H4 (cell line): ENCODE measurements around the gene MROH2A. TPM values are rescaled to one million over a fixed set of nuclear protein-coding genes. Genes with fewer than 3 reads are reported as not detected.

Experiments
- DNase-seq: peaks from one replicate; pipeline ENCODE4 v3.0.0-alpha.2; 2015; ENCODE audit warnings: low spot score
- total RNA-seq: library from RNA; depleted of rRNA; stranded (reverse); fragments of >200 nt; shearing (Covaris generic); gene quantifications from 2 replicates; pipeline ENCODE4 v1.2.3, GENCODE V29; 2014

MROH2A gene
- total RNA-seq, 1 experiment from 2014 or later, result 0.02 TPM

GRCh38 chr2:233799716-233800115, 21.6 kb downstream of the MROH2A start:
- DNase-seq, result no peak

GRCh38 chr2:233800208-233800607, 22.1 kb downstream of the MROH2A start:
- DNase-seq, result no peak

DNA sequence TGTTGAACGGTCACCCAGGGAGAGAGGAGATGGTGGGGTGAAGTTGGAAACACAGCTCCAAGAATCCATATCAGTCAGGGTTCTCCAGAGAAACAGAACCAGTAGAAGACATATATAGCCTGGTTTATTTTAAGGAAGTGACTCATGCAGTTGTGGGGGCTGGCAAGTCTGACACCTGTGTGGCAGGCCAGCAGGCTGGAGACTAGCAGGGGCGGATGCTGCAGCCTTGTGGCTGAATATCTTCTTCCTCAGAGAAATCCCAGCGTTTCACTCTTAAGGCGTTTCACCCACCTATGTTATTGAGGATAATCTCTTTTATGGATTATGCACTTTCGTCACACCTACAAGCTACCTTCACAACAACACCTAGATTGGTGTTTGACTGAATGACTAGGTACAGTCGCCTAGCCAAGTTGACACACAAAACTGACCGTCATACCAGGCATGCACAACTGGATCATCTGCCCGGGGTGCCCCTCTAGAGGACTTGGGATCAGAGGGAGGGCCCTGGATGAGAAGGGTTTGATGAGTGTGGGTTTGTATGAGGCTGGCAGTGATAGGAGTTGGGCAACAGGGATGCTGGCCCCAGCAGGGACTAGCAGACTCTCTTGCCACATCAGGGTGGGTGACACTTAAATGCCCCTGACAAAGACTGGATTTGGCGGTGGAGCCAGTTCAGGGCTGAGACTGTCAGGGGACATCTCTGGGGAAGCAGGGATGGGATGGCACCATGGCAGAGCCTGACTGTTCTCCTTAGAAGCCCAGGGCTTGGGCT, 23.4 kb downstream of the MROH2A start:
- peak; percentile 67 for DNase-seq

DNA sequence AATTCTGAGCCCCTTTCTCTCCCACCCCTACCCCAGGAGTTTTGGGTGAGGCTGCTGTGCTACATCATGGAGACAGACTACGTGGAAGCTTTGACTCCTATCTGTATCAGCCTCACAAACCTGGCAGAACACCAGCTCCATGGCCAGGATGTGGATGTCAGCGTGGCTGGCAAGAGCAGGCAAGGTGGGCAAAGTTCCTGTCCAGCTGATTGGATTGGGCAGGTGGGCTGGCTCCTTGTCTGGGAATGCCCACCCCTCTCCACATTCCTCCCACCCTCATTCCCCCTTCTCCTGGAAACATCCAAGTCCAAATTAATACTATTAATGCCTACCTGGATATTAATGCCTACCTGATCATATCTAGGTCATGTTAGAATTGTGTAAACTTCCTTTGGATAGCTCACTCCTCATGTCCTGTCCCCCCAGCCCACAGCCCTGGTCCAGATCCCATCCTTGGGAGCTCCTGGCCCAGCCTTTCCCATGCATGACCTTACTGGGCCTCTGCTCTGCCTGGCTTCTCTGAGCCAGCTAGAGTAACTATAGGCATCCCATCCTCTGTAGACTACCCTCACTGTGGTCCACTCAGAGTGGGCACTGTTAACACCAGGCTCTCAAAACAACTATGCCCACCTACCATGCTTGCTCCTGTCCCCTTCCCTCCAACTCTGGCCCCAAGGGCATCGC, 24.1 kb downstream of the MROH2A start:
- no peak for DNase-seq

DNA sequence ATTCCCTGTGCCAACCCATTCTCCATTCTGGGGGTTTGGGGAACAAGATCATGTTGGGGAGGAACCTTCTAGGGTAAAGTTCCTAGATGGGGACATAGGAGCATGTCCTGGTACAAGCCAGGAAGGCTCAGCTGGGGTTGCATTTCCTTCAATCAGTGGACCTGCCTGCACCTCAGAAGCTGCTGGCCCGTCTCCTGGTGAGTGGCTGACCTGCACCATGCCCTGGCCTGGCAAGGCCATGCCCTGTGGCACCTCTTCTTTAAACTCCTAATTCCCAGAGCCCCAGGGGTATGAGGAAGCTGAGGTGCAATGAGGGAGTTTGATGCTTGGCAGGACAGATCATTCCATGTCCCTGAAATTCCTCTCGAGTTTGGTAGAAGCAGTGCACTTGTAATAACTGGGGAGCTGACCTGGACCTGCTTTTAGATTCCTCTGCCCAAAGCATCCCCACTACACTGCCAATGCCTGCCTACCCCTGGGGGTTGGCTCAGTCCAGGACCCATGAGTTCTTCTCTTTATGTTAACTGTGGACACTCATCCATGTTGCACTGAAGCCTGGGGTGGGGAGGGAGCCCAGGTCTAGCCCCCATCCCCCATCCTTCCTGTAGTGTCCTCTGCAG, 25.3 kb downstream of the MROH2A start:
- DNase-seq, result no peak

DNA sequence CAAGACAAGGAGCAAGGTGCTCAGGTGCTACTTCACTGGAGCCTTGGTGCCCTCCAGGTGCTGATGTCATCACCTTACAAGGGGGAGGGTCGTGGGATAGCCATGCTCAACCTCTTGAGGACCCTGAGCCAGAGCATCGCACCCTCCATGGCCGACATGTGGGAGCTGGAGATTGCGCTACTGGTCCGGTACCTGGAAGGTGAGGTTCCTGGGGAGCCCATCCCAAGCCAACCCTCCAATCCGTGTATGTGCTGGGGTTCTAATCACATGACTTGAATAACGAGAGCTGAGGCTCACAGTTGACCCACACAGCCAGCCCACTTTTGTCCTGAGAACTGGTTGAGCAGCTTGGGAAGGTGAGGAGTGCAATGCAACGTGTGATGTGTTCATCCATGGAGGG, 25.9 kb downstream of the MROH2A start:
- no peak for DNase-seq

DNA sequence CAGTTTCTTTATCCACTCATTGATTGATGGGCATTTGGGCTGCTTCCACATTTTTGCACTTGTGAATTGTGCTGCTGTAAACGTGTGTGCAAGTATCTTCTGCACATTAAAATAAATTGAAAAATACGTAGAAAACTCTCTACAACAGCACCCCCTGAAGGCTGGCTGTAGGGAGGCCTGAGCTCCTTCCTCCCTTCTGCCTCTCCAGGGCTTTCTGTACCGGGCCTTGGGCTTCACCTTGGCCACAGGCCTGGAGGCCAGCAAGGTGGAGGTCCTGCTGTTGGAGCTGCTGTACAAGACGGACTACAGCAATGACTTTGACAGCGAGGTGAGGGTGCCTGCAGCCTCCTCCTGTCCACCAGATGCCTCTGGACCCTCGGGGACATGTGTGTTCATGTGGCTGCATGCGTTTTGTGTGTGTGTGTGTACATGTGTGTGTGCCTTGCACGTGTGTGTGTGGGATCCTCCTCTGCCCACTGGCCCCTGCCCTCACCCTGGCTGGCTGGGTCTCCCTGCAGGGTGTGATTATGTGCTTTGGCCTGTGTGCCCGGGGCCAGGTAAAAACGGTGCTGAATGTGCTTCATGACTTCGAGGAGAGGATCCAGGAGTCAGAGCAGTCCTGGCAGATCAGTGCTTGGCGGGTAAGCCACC, 29.2 kb downstream of the MROH2A start:
- DNase-seq, result no peak

GRCh38 chr2:233807966-233808935, 30.1 kb downstream of the MROH2A start:
- DNase-seq, result no peak

DNA sequence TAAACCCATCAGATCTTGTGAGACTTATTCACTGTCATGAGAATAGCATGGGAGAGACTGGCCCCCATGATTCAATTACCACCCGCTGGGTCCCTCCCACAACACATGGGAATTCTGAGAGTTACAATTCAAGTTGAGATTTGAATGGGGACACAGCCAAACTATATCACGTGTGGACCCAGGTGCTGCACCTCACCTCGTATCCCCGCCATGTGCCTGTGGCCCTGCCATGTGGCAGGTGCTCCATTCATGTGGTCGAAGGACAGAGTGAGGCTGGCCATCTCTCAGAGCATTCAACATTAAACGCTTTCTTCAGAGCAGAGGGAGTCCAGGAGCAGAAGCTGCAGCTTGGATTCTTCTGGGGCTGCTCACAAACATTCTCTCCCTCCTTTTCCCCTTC, 32.3 kb downstream of the MROH2A start:
- no peak for DNase-seq

DNA sequence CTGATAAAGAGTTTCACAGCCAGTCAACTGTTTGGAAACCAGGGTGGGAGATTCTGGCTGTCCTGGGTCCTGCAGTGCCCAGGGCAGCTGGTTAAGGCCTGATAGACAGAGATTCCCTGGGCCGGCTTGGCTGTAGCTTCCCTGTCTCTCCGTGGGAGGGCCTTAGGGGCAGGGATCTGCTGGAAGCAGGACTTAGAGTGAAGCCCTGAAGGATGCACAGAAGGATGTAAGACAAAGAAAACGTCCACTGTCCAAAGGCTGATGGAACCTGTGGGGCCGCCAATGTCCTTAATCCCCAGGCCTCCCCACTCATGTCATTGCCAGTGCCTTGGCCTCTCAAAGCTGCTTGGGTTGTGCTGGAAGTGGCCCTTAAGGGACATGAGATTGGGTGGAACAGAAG, 33.0 kb downstream of the MROH2A start:
- no peak for DNase-seq

- no peak for DNase-seq
Measured at GRCh38 chr2:233811732-233812131, 33.6 kb downstream of the MROH2A start.

GRCh38 chr2:233813236-233814055, 35.3 kb downstream of the MROH2A start:
- no peak for DNase-seq

DNA sequence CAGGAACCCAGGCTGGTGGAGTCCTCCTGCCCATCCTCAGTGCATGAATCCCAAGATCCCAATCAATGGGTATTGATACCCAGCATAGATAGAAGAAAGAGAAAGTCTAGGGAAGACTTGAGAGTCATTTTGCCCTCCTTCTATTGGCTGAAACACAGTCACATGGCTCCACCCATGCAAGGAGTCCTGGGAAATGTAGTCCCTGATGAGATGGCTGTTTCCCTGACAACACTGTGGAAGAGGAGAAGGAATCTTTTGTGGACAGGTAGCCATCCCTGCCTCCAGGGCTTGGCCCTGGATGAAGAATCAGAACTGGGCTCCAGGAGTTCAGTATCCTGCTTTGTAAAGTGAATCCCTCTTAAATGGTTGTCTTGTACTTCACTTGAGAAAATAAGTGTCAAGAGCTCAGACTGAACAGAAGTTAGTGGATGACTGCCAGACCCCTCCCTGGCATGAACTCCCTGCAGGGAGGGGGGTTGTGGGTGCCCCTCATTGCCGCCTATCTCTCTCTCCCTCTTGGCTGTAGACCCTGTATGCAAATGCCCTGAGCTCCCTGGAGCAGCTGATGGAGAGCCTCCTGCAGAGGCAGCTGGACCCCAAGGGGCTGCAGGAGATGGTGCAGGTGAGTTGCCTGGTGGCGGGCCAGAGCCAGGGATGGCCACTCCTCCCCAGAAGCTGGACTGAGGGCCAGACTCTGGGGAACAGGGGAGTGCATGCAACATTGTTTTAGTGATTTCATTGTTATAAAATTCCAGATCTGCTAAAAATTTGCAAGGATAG, 36.1 kb downstream of the MROH2A start:
- no peak for DNase-seq

GRCh38 chr2:233815861-233816260, 37.7 kb downstream of the MROH2A start:
- no peak for DNase-seq

GRCh38 chr2:233816334-233816733, 38.2 kb downstream of the MROH2A start:
- DNase-seq, result no peak

GRCh38 chr2:233816771-233817170, 38.6 kb downstream of the MROH2A start:
- DNase-seq, result no peak

DNA sequence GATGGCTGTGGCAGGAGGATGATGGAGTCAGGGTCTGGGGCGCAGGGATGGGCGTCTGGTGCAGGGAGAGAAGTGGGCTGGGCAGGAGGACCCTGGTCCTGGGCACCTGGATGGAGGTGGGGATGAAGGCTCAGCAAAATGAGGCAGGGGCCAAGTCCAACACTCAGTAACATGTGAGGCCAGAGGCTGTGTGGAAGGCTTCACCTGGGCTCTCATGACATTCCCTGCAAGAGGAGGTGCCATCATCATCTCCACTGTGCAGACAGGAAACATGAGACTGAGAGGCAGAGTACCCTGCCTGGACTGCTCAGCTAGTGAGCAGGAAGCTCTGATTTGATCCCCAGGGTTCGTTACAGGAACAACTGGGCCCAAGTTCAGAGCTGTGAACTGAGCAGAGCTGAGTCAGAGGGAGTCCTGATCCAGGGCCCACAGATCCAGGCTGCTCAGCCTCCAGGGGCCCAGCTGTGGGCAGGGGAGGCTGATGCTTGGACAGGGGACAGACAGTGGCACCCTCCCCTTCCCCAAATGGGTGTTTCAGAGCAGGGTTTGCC, 39.3 kb downstream of the MROH2A start:
- no peak for DNase-seq

DNA sequence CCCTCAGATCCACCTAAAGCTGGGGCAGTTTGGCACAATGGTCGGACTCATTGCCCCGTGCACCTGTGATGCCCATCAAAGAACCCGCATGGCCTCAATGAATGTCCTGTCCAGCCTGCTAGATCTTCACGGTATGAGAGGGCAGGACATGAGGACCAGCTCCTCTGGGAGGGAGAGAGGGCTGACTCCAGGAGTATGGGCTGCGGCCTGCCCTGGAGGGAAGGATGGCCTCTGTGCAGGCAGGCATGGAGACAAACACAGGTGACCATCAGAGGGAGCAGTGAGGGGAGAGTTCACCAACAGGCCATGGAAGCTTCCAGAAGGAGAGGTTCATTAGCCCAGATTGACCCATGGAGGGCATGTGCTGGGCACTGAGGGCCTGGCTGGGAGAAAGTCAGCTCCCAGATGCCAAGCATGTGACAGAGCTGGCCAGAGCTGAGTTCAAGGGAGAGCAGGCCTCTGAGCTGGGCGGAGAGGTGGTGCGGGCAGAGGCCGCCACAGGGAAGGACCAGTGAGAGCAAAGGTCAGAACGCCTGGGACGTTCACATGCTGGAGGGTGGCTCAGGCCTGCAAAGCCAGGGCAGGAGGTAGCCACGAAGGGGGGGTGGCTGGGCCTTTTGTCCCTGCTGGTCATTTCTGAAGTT, 40.0 kb downstream of the MROH2A start:
- no peak for DNase-seq
